ENCODE measurements around the gene SH3RF3. TPM values are rescaled to one million over a fixed set of nuclear protein-coding genes. Genes with fewer than 3 reads are reported as not detected.

Gene SH3RF3
- total and polyA plus RNA-seq, 4 experiments from 2014 or later, result 0.26 to 2.2 (median 2.1) TPM; not detected in 1

GRCh38 chr2:109172556-109173105 is 43.6 kb downstream of the SH3RF3 start:
- Mint-ChIP-seq H3K27ac (no peak overlapping the region), H3K27me3 (peaks cover 11 to 31% of the 10 kb centered on the region in 2 donors), H3K36me3 (peaks cover 0 to 6% of the 10 kb centered on the region in 2 donors), H3K4me3 (no peak overlapping the region), H3K4me1 (peaks cover 0 to 14% (median 6%) of the 10 kb centered on the region in 4 donors), H3K9me3 (peaks cover 0 to 14% (median 0%) of the 10 kb centered on the region in 8 donors)
- intact Hi-C loops (cut with micrococcal nuclease), result no loop called here
- no peak overlapping the region for H3K27ac ChIP-seq (ENCODE audit: low read depth, low read length)
- no peaks in the 10 kb centered on the region for H3K9me3 ChIP-seq (ENCODE audit: control insufficient read depth in 1 of 2, low read length in 2 of 2)
- no peak for DNase-seq
- ChIA-PET CTCF (ENCODE audit: partially characterized antibody) (no interaction called here), POLR2A (ENCODE audit: partially characterized antibody) (no interaction called here)
- no peaks in the 10 kb centered on the region for H3K4me1 ChIP-seq (ENCODE audit: insufficient read depth, low read length)
- H3K4me3 ChIP-seq (ENCODE audit: low read length in 2 of 2), result no peak overlapping the region
- no peaks in the 10 kb centered on the region for H3K27me3 ChIP-seq (ENCODE audit: insufficient read depth, low read length)
- H3K36me3 ChIP-seq (ENCODE audit: insufficient read depth, low read length), result no peaks in the 10 kb centered on the region

DNA sequence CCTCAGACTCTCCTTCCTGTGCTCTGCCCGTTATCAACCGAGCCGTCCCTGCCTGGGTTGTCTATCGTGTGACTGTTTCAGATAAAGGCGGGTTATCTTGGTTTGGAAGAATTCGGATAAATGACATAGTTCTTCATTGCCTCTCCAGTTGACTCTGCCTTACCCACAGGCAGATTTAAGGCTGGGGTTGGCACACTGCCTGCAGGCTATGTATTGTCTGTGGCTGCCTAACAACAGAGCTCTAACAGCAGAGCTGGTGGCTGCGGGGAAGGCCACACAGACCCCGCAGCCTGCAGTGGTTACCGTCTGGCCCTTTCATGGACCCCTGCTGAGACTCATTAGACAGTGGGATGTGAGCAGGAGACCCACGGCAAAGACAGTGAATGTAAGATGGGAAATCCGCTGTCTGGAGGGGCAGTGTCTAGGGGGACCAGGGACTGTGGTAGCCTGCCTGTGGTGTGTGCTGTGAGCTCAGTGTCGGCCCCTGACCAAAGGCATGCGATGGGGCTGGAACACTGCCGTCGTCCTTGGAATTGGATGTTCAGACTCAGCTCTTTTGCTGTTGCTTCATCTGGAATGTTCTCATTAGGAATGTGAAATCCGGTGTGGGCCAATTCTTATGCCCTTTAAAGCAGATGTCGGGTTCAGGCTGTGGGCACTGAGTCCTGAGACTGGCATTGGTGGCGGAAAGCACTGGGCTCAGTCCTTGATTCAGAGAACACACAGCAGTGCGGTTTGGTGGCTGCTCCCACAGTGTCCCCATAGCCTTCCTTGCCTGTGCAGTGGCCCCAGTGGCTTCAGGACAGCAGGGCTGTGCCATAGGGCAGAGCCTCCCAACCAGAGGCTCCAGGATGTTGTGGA is 44.5 kb downstream of the SH3RF3 start:
- POLR2A ChIA-PET (ENCODE audit: partially characterized antibody), result no interaction called here
- CTCF ChIA-PET (ENCODE audit: partially characterized antibody), result no interaction called here
- H3K27me3 Mint-ChIP-seq, result peaks cover 7 to 31% of the 10 kb centered on the region in 2 donors
- Histone ChIP-seq H3K36me3 (ENCODE audit: insufficient read depth, low read length) (no peaks in the 10 kb centered on the region), H3K27ac (ENCODE audit: low read depth, low read length) (no peak overlapping the region), H3K9me3 (ENCODE audit: control insufficient read depth in 1 of 2, low read length in 2 of 2) (no peaks in the 10 kb centered on the region), H3K27me3 (ENCODE audit: insufficient read depth, low read length) (no peaks in the 10 kb centered on the region), H3K4me3 (ENCODE audit: low read length in 2 of 2) (no peak overlapping the region), H3K4me1 (ENCODE audit: insufficient read depth, low read length) (no peaks in the 10 kb centered on the region)
- DNase-seq, result no peak
- intact Hi-C loops (cut with micrococcal nuclease), result no loop called here
- H3K4me1 Mint-ChIP-seq, result peaks cover 0 to 14% (median 6%) of the 10 kb centered on the region in 4 donors
- H3K4me3 Mint-ChIP-seq, result no peak overlapping the region
- no peak overlapping the region for H3K27ac Mint-ChIP-seq
- peaks cover 0 to 4% of the 10 kb centered on the region in 2 donors for H3K36me3 Mint-ChIP-seq
- peaks cover 0 to 12% (median 0%) of the 10 kb centered on the region in 8 donors for H3K9me3 Mint-ChIP-seq

GRCh38 chr2:109174214-109174613 is 45.2 kb downstream of the SH3RF3 start:
- POLR2A ChIA-PET (ENCODE audit: partially characterized antibody), result no interaction called here

GRCh38 chr2:109174626-109175349 is 45.8 kb downstream of the SH3RF3 start:
- H3K4me3 ChIP-seq (ENCODE audit: low read length in 2 of 2), result no peak overlapping the region
- peaks cover 11 to 24% of the 10 kb centered on the region in 2 donors for H3K27me3 Mint-ChIP-seq
- intact Hi-C loops (cut with micrococcal nuclease), result no loop called here
- H3K9me3 ChIP-seq (ENCODE audit: control insufficient read depth in 1 of 2, low read length in 2 of 2), result no peaks in the 10 kb centered on the region
- peaks cover 0 to 14% (median 6%) of the 10 kb centered on the region in 4 donors for H3K4me1 Mint-ChIP-seq
- no peaks in the 10 kb centered on the region for H3K4me1 ChIP-seq (ENCODE audit: insufficient read depth, low read length)
- H3K36me3 ChIP-seq (ENCODE audit: insufficient read depth, low read length), result no peaks in the 10 kb centered on the region
- H3K36me3 Mint-ChIP-seq, result peaks cover 0 to 3% of the 10 kb centered on the region in 2 donors
- H3K4me3 Mint-ChIP-seq, result no peak overlapping the region
- no peak overlapping the region for H3K27ac Mint-ChIP-seq
- peaks cover 0 to 20% (median 7%) of the 10 kb centered on the region in 8 donors for H3K9me3 Mint-ChIP-seq
- CTCF ChIA-PET (ENCODE audit: partially characterized antibody), result no interaction called here
- no peak overlapping the region for H3K27ac ChIP-seq (ENCODE audit: low read depth, low read length)
- POLR2A ChIA-PET (ENCODE audit: partially characterized antibody), result no interaction called here
- no peak for DNase-seq
- no peaks in the 10 kb centered on the region for H3K27me3 ChIP-seq (ENCODE audit: insufficient read depth, low read length)

More at GRCh38 chr2:109174214-109174613, 45.2 kb downstream of the SH3RF3 start:
- H3K4me1 Mint-ChIP-seq, result peaks cover 0 to 14% (median 6%) of the 10 kb centered on the region in 4 donors
- Histone ChIP-seq H3K36me3 (ENCODE audit: insufficient read depth, low read length) (no peaks in the 10 kb centered on the region), H3K27me3 (ENCODE audit: insufficient read depth, low read length) (no peaks in the 10 kb centered on the region), H3K4me1 (ENCODE audit: insufficient read depth, low read length) (no peaks in the 10 kb centered on the region), H3K4me3 (ENCODE audit: low read length in 2 of 2) (no peak overlapping the region), H3K27ac (ENCODE audit: low read depth, low read length) (no peak overlapping the region), H3K9me3 (ENCODE audit: control insufficient read depth in 1 of 2, low read length in 2 of 2) (no peaks in the 10 kb centered on the region)
- intact Hi-C loops (cut with micrococcal nuclease), result no loop called here
- no peak for DNase-seq
- H3K9me3 Mint-ChIP-seq, result peaks cover 0 to 16% (median 2%) of the 10 kb centered on the region in 8 donors
- CTCF ChIA-PET (ENCODE audit: partially characterized antibody), result no interaction called here
- H3K27me3 Mint-ChIP-seq, result peaks cover 7 to 30% of the 10 kb centered on the region in 2 donors
- H3K4me3 Mint-ChIP-seq, result no peak overlapping the region
- H3K27ac Mint-ChIP-seq, result no peak overlapping the region
- peaks cover 0 to 3% of the 10 kb centered on the region in 2 donors for H3K36me3 Mint-ChIP-seq

GRCh38 chr2:109175350-109175678 is 46.3 kb downstream of the SH3RF3 start:
- POLR2A ChIA-PET (ENCODE audit: partially characterized antibody), result no interaction called here
- no peak overlapping the region for H3K4me3 Mint-ChIP-seq
- CTCF ChIA-PET (ENCODE audit: partially characterized antibody), result no interaction called here
- H3K4me1 Mint-ChIP-seq, result peaks cover 0 to 14% (median 6%) of the 10 kb centered on the region in 4 donors
- intact Hi-C loops (cut with micrococcal nuclease), result no loop called here
- Histone ChIP-seq H3K36me3 (ENCODE audit: insufficient read depth, low read length) (no peaks in the 10 kb centered on the region), H3K4me3 (ENCODE audit: low read length in 2 of 2) (no peak overlapping the region), H3K9me3 (ENCODE audit: control insufficient read depth in 1 of 2, low read length in 2 of 2) (no peaks in the 10 kb centered on the region), H3K27me3 (ENCODE audit: insufficient read depth, low read length) (no peaks in the 10 kb centered on the region), H3K27ac (ENCODE audit: low read depth, low read length) (no peak overlapping the region), H3K4me1 (ENCODE audit: insufficient read depth, low read length) (no peaks in the 10 kb centered on the region)
- peaks cover 0 to 3% of the 10 kb centered on the region in 2 donors for H3K36me3 Mint-ChIP-seq
- H3K27ac Mint-ChIP-seq, result no peak overlapping the region
- peaks cover 2 to 23% (median 11%) of the 10 kb centered on the region in 8 donors for H3K9me3 Mint-ChIP-seq
- DNase-seq, result no peak
- H3K27me3 Mint-ChIP-seq, result peaks cover 14 to 22% of the 10 kb centered on the region in 2 donors

DNA sequence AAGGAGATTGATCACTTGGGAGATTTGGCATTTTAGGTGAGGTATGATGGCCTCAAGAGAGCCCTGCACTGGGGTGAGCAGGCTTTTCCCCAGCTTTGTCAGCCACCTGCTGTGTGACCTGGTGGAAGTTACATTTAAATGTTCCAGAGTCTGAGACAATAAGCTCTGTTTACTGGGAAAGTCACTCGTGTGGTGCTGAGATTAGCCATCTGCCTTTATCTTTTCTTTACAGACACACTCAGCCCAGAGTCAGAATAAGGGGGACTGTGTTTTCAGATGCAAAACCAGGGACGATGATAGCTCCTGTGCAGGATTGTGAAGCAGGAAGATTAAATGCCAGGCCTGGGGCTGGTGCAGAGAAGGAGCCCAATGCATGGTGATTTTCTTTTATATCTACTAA is 47.9 kb downstream of the SH3RF3 start:
- no peak for DNase-seq
- intact Hi-C loops (cut with micrococcal nuclease), result no loop called here
- ChIA-PET CTCF (ENCODE audit: partially characterized antibody) (no interaction called here), POLR2A (ENCODE audit: partially characterized antibody) (no interaction called here)
- Mint-ChIP-seq H3K36me3 (peaks cover 0 to 3% of the 10 kb centered on the region in 2 donors), H3K27me3 (peaks cover 12 to 25% of the 10 kb centered on the region in 2 donors), H3K27ac (no peak overlapping the region), H3K4me3 (no peak overlapping the region), H3K9me3 (peaks cover 2 to 35% (median 21%) of the 10 kb centered on the region in 8 donors), H3K4me1 (peaks cover 0 to 14% (median 6%) of the 10 kb centered on the region in 4 donors)
- H3K4me3 ChIP-seq (ENCODE audit: low read length in 2 of 2), result no peak overlapping the region
- H3K27me3 ChIP-seq (ENCODE audit: insufficient read depth, low read length), result no peaks in the 10 kb centered on the region
- H3K9me3 ChIP-seq (ENCODE audit: control insufficient read depth in 1 of 2, low read length in 2 of 2), result no peaks in the 10 kb centered on the region
- no peaks in the 10 kb centered on the region for H3K36me3 ChIP-seq (ENCODE audit: insufficient read depth, low read length)
- H3K27ac ChIP-seq (ENCODE audit: low read depth, low read length), result no peak overlapping the region
- H3K4me1 ChIP-seq (ENCODE audit: insufficient read depth, low read length), result no peaks in the 10 kb centered on the region

DNA sequence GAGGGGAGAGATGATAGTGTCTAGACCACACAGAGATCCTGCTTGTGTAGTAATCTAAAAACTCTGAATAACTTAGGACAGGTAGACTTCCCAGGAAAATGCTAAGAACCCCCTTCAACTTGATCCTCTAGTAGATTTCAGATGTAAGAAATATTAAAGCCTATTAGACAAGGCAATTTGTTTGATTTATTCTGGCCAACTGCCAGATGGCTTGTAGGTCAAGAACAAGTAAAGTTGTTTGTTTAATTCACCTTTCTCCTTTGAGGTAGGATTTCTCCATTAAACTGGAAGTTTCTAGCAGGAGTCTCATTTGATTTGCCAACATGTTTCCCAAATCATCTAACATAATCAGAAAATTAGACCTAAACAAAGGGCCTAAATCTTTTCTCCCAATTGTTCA is 48.6 kb downstream of the SH3RF3 start:
- Histone ChIP-seq H3K36me3 (ENCODE audit: insufficient read depth, low read length) (no peaks in the 10 kb centered on the region), H3K4me1 (ENCODE audit: insufficient read depth, low read length) (no peaks in the 10 kb centered on the region), H3K27me3 (ENCODE audit: insufficient read depth, low read length) (no peaks in the 10 kb centered on the region), H3K9me3 (ENCODE audit: control insufficient read depth in 1 of 2, low read length in 2 of 2) (no peaks in the 10 kb centered on the region), H3K4me3 (ENCODE audit: low read length in 2 of 2) (no peak overlapping the region), H3K27ac (ENCODE audit: low read depth, low read length) (no peak overlapping the region)
- Mint-ChIP-seq H3K36me3 (peaks cover 0 to 3% of the 10 kb centered on the region in 2 donors), H3K4me1 (peaks cover 0 to 14% (median 6%) of the 10 kb centered on the region in 4 donors), H3K27ac (no peak overlapping the region), H3K9me3 (peaks cover 4 to 36% (median 24%) of the 10 kb centered on the region in 8 donors), H3K4me3 (no peak overlapping the region), H3K27me3 (peaks cover 17 to 20% of the 10 kb centered on the region in 2 donors)
- intact Hi-C loops (cut with micrococcal nuclease), result no loop called here
- ChIA-PET CTCF (ENCODE audit: partially characterized antibody) (no interaction called here), POLR2A (ENCODE audit: partially characterized antibody) (no interaction called here)
- no peak for DNase-seq
